Lung (tissue), 12 donors: Measurements from ENCODE around the gene G6PD. TPM values are rescaled to one million over a fixed set of nuclear protein-coding genes. Genes with fewer than 3 reads are reported as not detected.

Experiments used
- ATAC-seq: fragments of 200-7000 bp; cut with Tn5 transposase; one replicate; pipeline ENCODE4 v1.9.1; 2020; ENCODE audit warnings: moderate number of reproducible peaks; ENCODE audit not compliant: insufficient read depth, low FRiP score
- DNase-seq, 3 donors: peaks; one replicate each; pipeline ENCODE4 v3.0.0-alpha.2; 2013 to 2017
- H3K27ac ChIP-seq, 2 donors: one replicate each; pipeline ENCODE4 v1.5.1; 2013; ENCODE audit warnings: mild to moderate bottlenecking in 2 of 2, moderate library complexity in 2 of 2, control low read depth in 1 of 2, inconsistent platforms in 1 of 2, low read depth in 1 of 2, low read length in 1 of 2
- H3K27me3 ChIP-seq, 3 donors: one replicate each; pipeline ENCODE4 v1.5.1; 2013; ENCODE audit warnings: low read length in 2 of 3; ENCODE audit not compliant: control insufficient read depth in 3 of 3, insufficient read depth in 3 of 3
- H3K36me3 ChIP-seq, 4 donors: one replicate each; pipeline ENCODE4 v1.5.1; 2013; ENCODE audit warnings: low read length in 4 of 4, mild to moderate bottlenecking in 1 of 4, moderate library complexity in 1 of 4; ENCODE audit not compliant: control insufficient read depth in 4 of 4, insufficient read depth in 4 of 4
- H3K4me1 ChIP-seq, 5 donors: one replicate each; pipeline ENCODE4 v1.5.1; 2013; ENCODE audit warnings: low read length in 5 of 5, mild to moderate bottlenecking in 2 of 5, moderate library complexity in 1 of 5; ENCODE audit not compliant: control insufficient read depth in 5 of 5, insufficient read depth in 5 of 5
- H3K4me3 ChIP-seq: one replicate; pipeline ENCODE4 v1.5.1; 2013; ENCODE audit warnings: mild to moderate bottlenecking, control low read depth, moderate library complexity
- H3K9ac ChIP-seq, 2 donors: one replicate each; pipeline ENCODE4 v1.5.1; 2013; ENCODE audit warnings: low read length in 2 of 2, control low read depth in 1 of 2; ENCODE audit not compliant: insufficient read depth in 1 of 2
- H3K9me3 ChIP-seq, 4 donors: one replicate each; pipeline ENCODE4 v1.5.1; 2013; ENCODE audit warnings: low read length in 3 of 4, mild to moderate bottlenecking in 1 of 4, moderate library complexity in 1 of 4; ENCODE audit not compliant: control insufficient read depth in 4 of 4, insufficient read depth in 3 of 4
- CTCF ChIP-seq: IDR thresholded peaks from 2 replicates; pipeline ENCODE4 v1.5.1; 2012; ENCODE audit warnings: mild to moderate bottlenecking; ENCODE audit errors: control extremely low read depth, extremely low read depth
- WGBS, 2 donors: extraction: QIAGEN DNeasy Blood & Tissue Kit; methylation state at CpG; one replicate each; pipeline ENCODE4 v1.1.7; 2013; 5-methylcytosine and 5-hydroxymethylcytosine counted together
- polyA plus RNA-seq, 2 donors: library from polyadenylated mRNA; stranded (reverse); fragments of 200-250 nt; gene quantifications; one replicate each; pipeline ENCODE4 v1.2.1, GENCODE V29; 2013
- total RNA-seq, 2 donors: library from RNA; depleted of rRNA in 1 of 2; stranded (reverse); fragments of >200 nt in 1 of 2; gene quantifications; one replicate each; pipeline ENCODE4 v1.2.1, GENCODE V29; 2014 to 2021
- donor health status: control.
- donor health status: control.
- donor health status: Bipolar disorder and iron deficiency.
- donor health status: healthy.
- donor health status: DM: yes; HTN: yes; CAD: no.

The G6PD gene
- total and polyA plus RNA-seq, 4 donors = 24.3 to 106 (median 65.5) TPM

GRCh38 chrX:154487518-154488290 lies 58.9 kb downstream of the G6PD start:
- peaks cover 0 to 9% (median 0%) of the 10 kb centered on the region in 5 donors for H3K4me1 ChIP-seq
- WGBS, 2 donors = 93 to 94% methylated on average over 25 to 28 of the region's 28 CpGs
- DNase-seq (no peak), ATAC-seq (no peak)
- no peak overlapping the region for H3K9ac ChIP-seq
- H3K36me3 ChIP-seq = peaks cover 0 to 7% (median under 1%) of the 10 kb centered on the region in 4 donors
- H3K9me3 ChIP-seq = peaks cover 0 to 3% (median 0%) of the 10 kb centered on the region in 4 donors
- TF ChIP-seq CTCF = no peak
- no peak overlapping the region for H3K27ac ChIP-seq
- no peaks in the 10 kb centered on the region for H3K27me3 ChIP-seq
- H3K4me3 ChIP-seq = no peak overlapping the region

- H3K9ac ChIP-seq = no peak within 1 kb of the TSS
- peaks cover 0 to 3% (median 0%) of the 10 kb centered on the region in 4 donors for H3K9me3 ChIP-seq
- no peaks in the 10 kb centered on the region for H3K27me3 ChIP-seq
- peak within 1 kb of the TSS; percentile 83 to 92 for H3K27ac ChIP-seq
- peaks cover 0 to 9% (median 0%) of the 10 kb centered on the region in 5 donors for H3K4me1 ChIP-seq
- peak within 1 kb of the TSS; percentile 58 for H3K4me3 ChIP-seq
- TF ChIP-seq CTCF = no peak
- 2 to 40% methylated on average over 7 to 95 of the region's 95 CpGs for WGBS, 2 donors
- ATAC-seq (peak; percentile 25), DNase-seq (peak; percentile 64 to 84 (median 75))
- peaks cover 0 to 7% (median under 1%) of the 10 kb centered on the region in 4 donors for H3K36me3 ChIP-seq
Measured at GRCh38 chrX:154486396-154487207, 60.0 kb downstream of the G6PD start, which contains the start of gene UBL4A. UBL4A (minus strand) TSS chrX:154486615; CDS start chrX:154486584, 31 bp downstream.

- TF ChIP-seq CTCF = no peak
- no peaks in the 10 kb centered on the region for H3K27me3 ChIP-seq
Measured at GRCh38 chrX:154486052-154486395, 60.6 kb downstream of the G6PD start.

More at GRCh38 chrX:154486052-154486395, 60.6 kb downstream of the G6PD start:
- H3K27ac ChIP-seq = peak overlapping the region; percentile 83 to 92
- peaks cover 0 to 7% (median under 1%) of the 10 kb centered on the region in 4 donors for H3K36me3 ChIP-seq
- no peak overlapping the region for H3K9ac ChIP-seq
- peak overlapping the region; percentile 58 for H3K4me3 ChIP-seq
- 0 to 44% methylated on average over 11 to 35 of the region's 35 CpGs for WGBS, 2 donors
- ATAC-seq (no peak), DNase-seq (peak in 2 of 3 donors; percentile 22 to 24)
- peaks cover 0 to 9% (median 0%) of the 10 kb centered on the region in 5 donors for H3K4me1 ChIP-seq
- peaks cover 0 to 3% (median 0%) of the 10 kb centered on the region in 4 donors for H3K9me3 ChIP-seq
